Astrocyte (in vitro differentiated cells and primary cell): ENCODE measurements around the gene C1orf53. TPM values are rescaled to one million over a fixed set of nuclear protein-coding genes. Genes with fewer than 3 reads are reported as not detected.

Experiments
- DNase-seq: peaks from one replicate; pipeline ENCODE4 v3.0.0-alpha.2; 2010; ENCODE audit warnings: low read depth
- FAIRE-seq: peaks from 2 replicates; lab custom pipeline; 2011; peaks lifted over from hg19 to GRCh38; lab: Jason Lieb, UNC
- H2AFZ ChIP-seq: 2 replicates; pipeline ENCODE4 v1.6.0; 2012; ENCODE audit warnings: low read depth, low read length, inconsistent platforms
- H3K27ac ChIP-seq: 2 replicates; pipeline ENCODE4 v1.5.1; 2011; ENCODE audit warnings: low read depth, low read length, inconsistent platforms
- H3K27me3 ChIP-seq: 2 replicates; pipeline ENCODE4 v1.6.0; 2011; ENCODE audit warnings: low read length, inconsistent platforms; ENCODE audit not compliant: insufficient read depth
- H3K36me3 ChIP-seq: 2 replicates; pipeline ENCODE4 v1.5.1; 2011; ENCODE audit warnings: low read length, inconsistent platforms; ENCODE audit not compliant: insufficient read depth
- H3K4me1 ChIP-seq: 2 replicates; pipeline ENCODE4 v1.5.1; 2011; ENCODE audit warnings: low read length, inconsistent platforms; ENCODE audit not compliant: insufficient read depth
- H3K4me2 ChIP-seq: 2 replicates; pipeline ENCODE4 v1.6.0; 2012; ENCODE audit warnings: low read length, inconsistent platforms
- H3K4me3 ChIP-seq: 2 replicates; pipeline ENCODE4 v1.5.1; 2011; ENCODE audit warnings: low read depth, mild to moderate bottlenecking, low read length, inconsistent platforms; ENCODE audit not compliant: insufficient read depth
- H3K79me2 ChIP-seq: 2 replicates; pipeline ENCODE4 v1.6.0; 2012; ENCODE audit warnings: mild to moderate bottlenecking, low read length, inconsistent platforms; ENCODE audit not compliant: insufficient read depth
- H3K9ac ChIP-seq: 2 replicates; pipeline ENCODE4 v1.6.0; 2012; ENCODE audit warnings: mild to moderate bottlenecking, low read length, inconsistent platforms
- H3K9me3 ChIP-seq: 2 replicates; pipeline ENCODE4 v1.5.1; 2012; ENCODE audit warnings: low read depth, mild to moderate bottlenecking, low read length, inconsistent platforms; ENCODE audit not compliant: insufficient read depth
- H4K20me1 ChIP-seq: 2 replicates; pipeline ENCODE4 v1.6.0; 2012; ENCODE audit warnings: low read length, inconsistent platforms; ENCODE audit not compliant: insufficient read depth
- H3K27ac Mint-ChIP-seq: one replicate; pipeline ENCODE4 v1.8.0; 2021; ENCODE audit warnings: mild to moderate bottlenecking, mixed read lengths; ENCODE audit not compliant: unreplicated experiment
- H3K27me3 Mint-ChIP-seq: one replicate; pipeline ENCODE4 v1.8.0; 2021; ENCODE audit warnings: low read depth, mixed read lengths; ENCODE audit not compliant: unreplicated experiment
- H3K36me3 Mint-ChIP-seq: one replicate; pipeline ENCODE4 v1.8.0; 2021; ENCODE audit warnings: low read depth, mixed read lengths; ENCODE audit not compliant: unreplicated experiment
- H3K4me1 Mint-ChIP-seq: one replicate; pipeline ENCODE4 v1.8.0; 2021; ENCODE audit warnings: low read depth, mixed read lengths; ENCODE audit not compliant: unreplicated experiment
- H3K4me3 Mint-ChIP-seq: one replicate; pipeline ENCODE4 v1.8.0; 2021; ENCODE audit warnings: mild to moderate bottlenecking, moderate library complexity, mixed read lengths; ENCODE audit not compliant: unreplicated experiment
- H3K9me3 Mint-ChIP-seq: one replicate; pipeline ENCODE4 v1.8.0; 2021; ENCODE audit warnings: mild to moderate bottlenecking, mixed read lengths; ENCODE audit not compliant: unreplicated experiment
- EZH2 ChIP-seq: IDR thresholded peaks from 2 replicates; pipeline ENCODE4 v1.6.1; 2012; ENCODE audit warnings: mild to moderate bottlenecking, low read length, inconsistent platforms; ENCODE audit not compliant: insufficient read depth
- total RNA-seq: library from RNA; stranded (reverse); gene quantifications from 2 replicates; pipeline ENCODE4 v1.2.1, GENCODE V29; 2021
- TF ChIP-seq, protein P1 (sequence below): IDR thresholded peaks from 2 replicates; pipeline ENCODE4 v1.5.1; 2011; ENCODE audit warnings: low read depth, mild to moderate bottlenecking, inconsistent platforms, low read length, moderate library complexity; ENCODE audit not compliant: insufficient read depth

The C1orf53 gene
- total RNA-seq, 1 donor from 2014 or later: 7.9 TPM

GRCh38 chr1:197910120-197910991 is 7.9 kb downstream of the C1orf53 start:
- H4K20me1 ChIP-seq: peaks cover 3% of the 10 kb centered on the region

DNA sequence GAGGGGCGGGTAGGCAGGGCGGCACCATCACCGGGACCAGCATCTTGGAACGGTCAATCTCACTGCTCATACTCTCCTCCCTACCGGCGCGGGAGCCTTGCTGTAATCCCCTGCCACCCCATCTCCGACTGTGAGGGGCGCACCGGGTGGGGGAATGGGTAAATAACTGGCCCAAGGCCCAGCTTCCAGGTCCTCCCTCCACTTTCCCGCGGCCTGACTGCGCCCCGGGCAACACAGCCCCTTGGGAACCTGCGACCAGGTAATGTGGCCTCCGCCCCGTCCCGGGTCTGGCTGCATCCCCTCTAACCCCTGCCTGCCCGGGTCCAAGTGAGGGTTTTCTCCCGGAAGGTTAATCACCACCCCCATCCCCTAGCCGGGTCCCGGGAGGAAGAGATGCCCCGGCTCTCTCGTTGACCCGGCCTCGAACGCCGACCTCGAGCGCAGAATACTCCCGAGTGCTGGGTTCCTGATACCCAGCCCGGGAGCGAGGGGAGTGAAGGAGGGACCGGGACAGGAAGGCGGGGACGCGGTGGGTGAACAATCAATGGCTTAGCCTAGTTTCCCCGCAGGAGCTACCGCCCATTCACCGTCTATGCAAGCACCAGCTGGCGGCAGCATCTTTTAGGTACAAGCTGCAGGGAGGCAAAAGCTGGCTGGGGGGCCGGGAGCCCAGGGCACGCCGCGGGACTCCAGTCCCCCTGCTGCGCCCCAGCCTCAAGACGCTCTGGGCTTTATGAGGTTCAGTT is 8.9 kb downstream of the C1orf53 start:
- Histone ChIP-seq H3K4me2 (peak overlapping the region; percentile 25), H2AFZ (no peak overlapping the region), H3K36me3 (no peaks in the 10 kb centered on the region), H3K4me3 (no peak overlapping the region), H3K4me1 (peaks cover 5% of the 10 kb centered on the region), H3K27me3 (peaks cover 100% of the 10 kb centered on the region), H3K9ac (no peak overlapping the region), H4K20me1 (peaks cover 3% of the 10 kb centered on the region), H3K9me3 (no peaks in the 10 kb centered on the region), H3K27ac (no peak overlapping the region), H3K79me2 (no peaks in the 10 kb centered on the region)
- FAIRE-seq (no peak), DNase-seq (no peak)
- Mint-ChIP-seq H3K27ac (peak overlapping the region; percentile 86), H3K4me1 (peaks cover 17% of the 10 kb centered on the region), H3K9me3 (peaks cover 14% of the 10 kb centered on the region), H3K27me3 (peaks cover 87% of the 10 kb centered on the region), H3K36me3 (peaks cover 4% of the 10 kb centered on the region), H3K4me3 (no peak overlapping the region)
- TF ChIP-seq EZH2: peak; percentile 70
- TF ChIP-seq, protein P1, sequence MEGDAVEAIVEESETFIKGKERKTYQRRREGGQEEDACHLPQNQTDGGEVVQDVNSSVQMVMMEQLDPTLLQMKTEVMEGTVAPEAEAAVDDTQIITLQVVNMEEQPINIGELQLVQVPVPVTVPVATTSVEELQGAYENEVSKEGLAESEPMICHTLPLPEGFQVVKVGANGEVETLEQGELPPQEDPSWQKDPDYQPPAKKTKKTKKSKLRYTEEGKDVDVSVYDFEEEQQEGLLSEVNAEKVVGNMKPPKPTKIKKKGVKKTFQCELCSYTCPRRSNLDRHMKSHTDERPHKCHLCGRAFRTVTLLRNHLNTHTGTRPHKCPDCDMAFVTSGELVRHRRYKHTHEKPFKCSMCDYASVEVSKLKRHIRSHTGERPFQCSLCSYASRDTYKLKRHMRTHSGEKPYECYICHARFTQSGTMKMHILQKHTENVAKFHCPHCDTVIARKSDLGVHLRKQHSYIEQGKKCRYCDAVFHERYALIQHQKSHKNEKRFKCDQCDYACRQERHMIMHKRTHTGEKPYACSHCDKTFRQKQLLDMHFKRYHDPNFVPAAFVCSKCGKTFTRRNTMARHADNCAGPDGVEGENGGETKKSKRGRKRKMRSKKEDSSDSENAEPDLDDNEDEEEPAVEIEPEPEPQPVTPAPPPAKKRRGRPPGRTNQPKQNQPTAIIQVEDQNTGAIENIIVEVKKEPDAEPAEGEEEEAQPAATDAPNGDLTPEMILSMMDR: no peak

More at GRCh38 chr1:197910120-197910991, 7.9 kb downstream of the C1orf53 start:
- Histone ChIP-seq H3K27ac (no peak overlapping the region), H3K4me3 (no peak overlapping the region), H3K36me3 (no peaks in the 10 kb centered on the region), H3K27me3 (peaks cover 100% of the 10 kb centered on the region), H3K9me3 (no peaks in the 10 kb centered on the region), H3K9ac (no peak overlapping the region), H3K79me2 (no peaks in the 10 kb centered on the region), H2AFZ (no peak overlapping the region), H3K4me1 (peaks cover 5% of the 10 kb centered on the region), H3K4me2 (peak overlapping the region; percentile 24)
- H3K36me3 Mint-ChIP-seq: peaks cover 4% of the 10 kb centered on the region
- FAIRE-seq (no peak), DNase-seq (no peak)
- H3K27ac Mint-ChIP-seq: peak overlapping the region; percentile 81
- no peak overlapping the region for H3K4me3 Mint-ChIP-seq
- TF ChIP-seq EZH2: peak; percentile 47
- TF ChIP-seq, protein P1: no peak
- peaks cover 87% of the 10 kb centered on the region for H3K27me3 Mint-ChIP-seq
- H3K4me1 Mint-ChIP-seq: peaks cover 16% of the 10 kb centered on the region
- peaks cover 14% of the 10 kb centered on the region for H3K9me3 Mint-ChIP-seq
